Measurements from ENCODE around the gene RECK. TPM values are rescaled to one million over a fixed set of nuclear protein-coding genes. Genes with fewer than 3 reads are reported as not detected.

The RECK gene
- total RNA-seq, 1 experiment from 2014 or later, result 2.1 TPM

GRCh38 chr9:36046923-36047322 lies 10.2 kb downstream of the RECK start:
- BruUV-seq (replicated peaks), result no TSS peak
- H3K4me2 ChIP-seq, result no peak overlapping the region
- H3K4me3 ChIP-seq, result no peak overlapping the region
- POLR2A ChIA-PET (ENCODE audit: unreplicated experiment), result no interaction called here
- H3K79me2 ChIP-seq (ENCODE audit: low read depth), result no peaks in the 10 kb centered on the region
- no peaks in the 10 kb centered on the region for H3K9me2 ChIP-seq (ENCODE audit: insufficient read depth)
- TF ChIP-seq CTCF (conservative IDR thresholded peaks at IDR 0.05), result no peak
- TF ChIP-seq EZH2 (IDR thresholded peaks at IDR 0.05; ENCODE audit: low read depth), result no peak
- intact Hi-C loops (cut with micrococcal nuclease; ENCODE audit: unreplicated experiment), result loop anchor here (10.0 kb wide), 1 partner anchor 48 kb away; no protein-coding TSS in a partner anchor
- no peak for DNase-seq
- H3K4me1 ChIP-seq (replicated peaks; ENCODE audit: insufficient read depth), result no peaks in the 10 kb centered on the region
- CTCF ChIA-PET, result no interaction called here
- H3K27ac ChIP-seq, result no peak overlapping the region
- no peaks in the 10 kb centered on the region for H3K27me3 ChIP-seq (ENCODE audit: insufficient read depth, low read depth)
- H3F3A ChIP-seq (ENCODE audit: insufficient read depth, low read depth), result no peaks in the 10 kb centered on the region
- no peak overlapping the region for H2AFZ ChIP-seq
- no peaks in the 10 kb centered on the region for H3K36me3 ChIP-seq (ENCODE audit: low read depth)
- no peaks in the 10 kb centered on the region for H4K20me1 ChIP-seq (ENCODE audit: insufficient read depth)
- H3K9me3 ChIP-seq (ENCODE audit: insufficient read depth, low read depth), result no peaks in the 10 kb centered on the region

GRCh38 chr9:36049408-36049807 lies 12.7 kb downstream of the RECK start:
- Histone ChIP-seq H3F3A (ENCODE audit: insufficient read depth, low read depth) (no peaks in the 10 kb centered on the region), H3K27me3 (ENCODE audit: insufficient read depth, low read depth) (no peaks in the 10 kb centered on the region), H3K9me3 (ENCODE audit: insufficient read depth, low read depth) (no peaks in the 10 kb centered on the region), H3K79me2 (ENCODE audit: low read depth) (no peaks in the 10 kb centered on the region), H3K27ac (no peak overlapping the region), H3K36me3 (ENCODE audit: low read depth) (no peaks in the 10 kb centered on the region), H3K4me2 (no peak overlapping the region), H2AFZ (no peak overlapping the region), H3K4me3 (no peak overlapping the region), H4K20me1 (ENCODE audit: insufficient read depth) (no peaks in the 10 kb centered on the region), H3K9me2 (ENCODE audit: insufficient read depth) (no peaks in the 10 kb centered on the region), H3K4me1 (replicated peaks; ENCODE audit: insufficient read depth) (no peaks in the 10 kb centered on the region)
- intact Hi-C loops (cut with micrococcal nuclease; ENCODE audit: unreplicated experiment), result loop anchor here (10.0 kb wide), 1 partner anchor 45 kb away; no protein-coding TSS in a partner anchor
- TF ChIP-seq CTCF (conservative IDR thresholded peaks at IDR 0.05) (no peak), EZH2 (IDR thresholded peaks at IDR 0.05; ENCODE audit: low read depth) (no peak)
- POLR2A ChIA-PET (ENCODE audit: unreplicated experiment), result interaction anchor here (0.7 kb wide), 1 partner anchor 93 kb away, joined by 3 read pairs; no protein-coding TSS in a partner anchor
- no peak for DNase-seq
- BruUV-seq (replicated peaks), result no TSS peak
- CTCF ChIA-PET, result interaction anchor here (0.7 kb wide), 1 partner anchor 10 kb away, joined by 3 read pairs; no protein-coding TSS in a partner anchor

GRCh38 chr9:36050476-36050875 lies 13.8 kb downstream of the RECK start:
- H3K79me2 ChIP-seq (ENCODE audit: low read depth), result no peaks in the 10 kb centered on the region
- no peaks in the 10 kb centered on the region for H3K27me3 ChIP-seq (ENCODE audit: insufficient read depth, low read depth)
- intact Hi-C loops (cut with micrococcal nuclease; ENCODE audit: unreplicated experiment), result no loop called here
- ChIA-PET CTCF (no interaction called here), POLR2A (ENCODE audit: unreplicated experiment) (no interaction called here)
- H2AFZ ChIP-seq, result no peak overlapping the region
- H3K4me2 ChIP-seq, result no peak overlapping the region
- H3K36me3 ChIP-seq (ENCODE audit: low read depth), result no peaks in the 10 kb centered on the region
- no peak overlapping the region for H3K4me3 ChIP-seq
- H3K9me3 ChIP-seq (ENCODE audit: insufficient read depth, low read depth), result no peaks in the 10 kb centered on the region
- BruUV-seq (replicated peaks), result no TSS peak
- DNase-seq, result no peak
- no peaks in the 10 kb centered on the region for H3K4me1 ChIP-seq (replicated peaks; ENCODE audit: insufficient read depth)
- H4K20me1 ChIP-seq (ENCODE audit: insufficient read depth), result no peaks in the 10 kb centered on the region
- no peaks in the 10 kb centered on the region for H3K9me2 ChIP-seq (ENCODE audit: insufficient read depth)
- no peaks in the 10 kb centered on the region for H3F3A ChIP-seq (ENCODE audit: insufficient read depth, low read depth)
- no peak overlapping the region for H3K27ac ChIP-seq
- TF ChIP-seq CTCF (conservative IDR thresholded peaks at IDR 0.05), result no peak
- no peak for TF ChIP-seq EZH2 (IDR thresholded peaks at IDR 0.05; ENCODE audit: low read depth)

Data from PC-9 (cell line).